BLaER1 treated with 17β-estradiol and CSF1 and Interleukin-3, amounts not matched to agents 10 nM and 100 nM (cell line): ENCODE data around the gene DUSP7.

Source experiments
- H3K27ac ChIP-seq, 11 experiments: shearing (Covaris generic); formaldehyde crosslinking; 2 replicates each; pipeline ENCODE4 v1.8.1; 2022
- H3K27me3 ChIP-seq, 11 experiments: shearing (Covaris generic); formaldehyde crosslinking; 2 replicates each; pipeline ENCODE4 v1.8.1; 2022
- H3K36me3 ChIP-seq, 11 experiments: shearing (Covaris generic); formaldehyde crosslinking; 2 replicates each; pipeline ENCODE4 v1.8.1; 2022
- H3K4me1 ChIP-seq, 10 experiments: shearing (Covaris generic); formaldehyde crosslinking; 2 replicates each; pipeline ENCODE4 v1.8.1; 2022
- H3K4me2 ChIP-seq, 11 experiments: shearing (Covaris generic); formaldehyde crosslinking; 2 replicates each; pipeline ENCODE4 v1.8.1; 2022
- H3K4me3 ChIP-seq, 10 experiments: shearing (Covaris generic); formaldehyde crosslinking; 2 replicates each; pipeline ENCODE4 v1.8.1; 2022
- H3K9ac ChIP-seq, 11 experiments: shearing (Covaris generic); formaldehyde crosslinking; 2 replicates each; pipeline ENCODE4 v1.8.1; 2022
- H3K9me3 ChIP-seq, 11 experiments: shearing (Covaris generic); formaldehyde crosslinking; replicated peaks in 1 of 11; 2 replicates each; pipeline ENCODE4 v1.8.1; 2022
- H4K20me1 ChIP-seq, 11 experiments: shearing (Covaris generic); formaldehyde crosslinking; 2 replicates each; pipeline ENCODE4 v1.8.1; 2022
- Cebpa-rat ChIP-seq, 11 experiments: shearing (Covaris generic); IDR thresholded peaks; 2 replicates each; pipeline ENCODE4 v1.8.1; 2022

DUSP7 gene

DNA sequence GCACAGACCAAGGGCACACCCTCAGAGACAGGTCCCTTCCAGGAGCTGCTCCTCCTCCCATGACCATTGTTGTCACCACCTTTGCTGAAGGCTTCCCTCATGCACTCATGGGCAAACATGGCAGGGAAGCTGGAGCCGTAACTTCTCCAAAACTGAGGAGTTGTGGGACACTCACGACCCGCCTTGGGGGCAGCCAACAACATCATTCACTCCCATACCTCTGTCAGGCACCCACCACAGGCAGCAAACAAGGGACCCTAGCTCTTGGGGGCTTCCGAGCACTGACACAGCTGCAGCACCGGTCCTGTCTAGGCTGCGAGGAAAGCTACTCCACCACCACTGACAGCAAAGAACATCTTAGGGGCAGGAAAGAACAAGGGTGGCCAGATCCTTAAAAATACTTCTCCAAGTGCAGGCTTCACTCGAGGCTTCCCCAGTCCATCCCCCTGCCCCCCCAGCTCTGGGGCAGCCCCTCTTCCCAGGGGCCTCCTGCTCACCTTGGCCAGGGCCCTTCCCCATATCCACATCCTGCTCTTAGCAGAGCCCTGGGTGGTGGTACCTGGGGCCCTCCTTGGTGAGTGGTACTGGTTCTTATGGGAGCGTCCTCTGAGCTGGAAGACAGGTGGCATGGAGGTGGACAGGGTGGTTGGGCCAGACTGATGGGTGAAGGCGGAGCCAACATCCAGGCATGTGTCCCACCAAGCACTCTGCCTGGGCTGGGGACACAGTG is 28.0 kb upstream of the DUSP7 start:
- 0 out of 22 replicates have a peak overlapping the region, but pooled peaks of 1 of the 11 experiments have one; percentile 0 for H3K9ac ChIP-seq
- H4K20me1 ChIP-seq: peaks cover 0 to 60% (median 0%) of the 10 kb centered on the region in 11 experiments; a peak in 9 of 22 replicates
- H3K27me3 ChIP-seq: no peaks in the 10 kb centered on the region
- H3K4me1 ChIP-seq: peaks cover 54 to 79% (median 67%) of the 10 kb centered on the region in 10 experiments
- H3K36me3 ChIP-seq: peaks cover 0 to 40% (median 8%) of the 10 kb centered on the region in 11 experiments; a peak in 12 of 22 replicates
- H3K4me3 ChIP-seq: no peak overlapping the region
- H3K27ac ChIP-seq: peak overlapping the region in 1 of 11 experiments; percentile 82; a peak in 2 of 22 replicates
- TF ChIP-seq Cebpa-rat (IDR thresholded peaks at IDR 0.05): no peak
- peak overlapping the region; percentile 87 to 96 (median 92); a peak in 20 of 22 replicates for H3K4me2 ChIP-seq
- no peaks in the 10 kb centered on the region for H3K9me3 ChIP-seq

DNA sequence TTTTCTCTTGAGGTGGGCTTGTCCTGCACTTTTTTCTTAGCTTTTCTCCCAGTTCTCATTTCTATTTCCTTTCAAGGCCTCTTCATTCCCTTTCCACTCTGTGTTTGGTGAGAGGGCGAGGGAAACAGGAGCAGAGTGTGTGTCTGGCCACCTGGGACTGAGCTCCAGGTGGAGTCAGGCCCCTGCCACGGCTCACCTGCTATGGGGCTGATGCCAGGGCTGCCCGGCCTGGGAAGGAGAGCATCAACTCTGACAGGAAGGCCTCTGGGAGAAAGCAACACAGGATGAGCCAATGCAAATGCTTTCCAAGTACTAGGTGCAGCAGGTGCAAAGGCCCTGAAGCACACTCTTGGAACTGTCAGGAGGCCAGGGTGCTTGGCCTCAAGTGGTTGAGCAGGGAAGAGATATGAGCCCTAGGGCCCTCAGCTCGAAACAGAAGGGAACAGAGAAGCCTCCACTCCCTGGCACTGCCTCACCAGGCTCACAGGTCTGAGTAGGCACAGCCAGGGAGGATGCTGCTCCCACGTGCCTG is 27.3 kb upstream of the DUSP7 start:
- TF ChIP-seq Cebpa-rat (IDR thresholded peaks at IDR 0.05): no peak
- H3K9ac ChIP-seq: no peak overlapping the region
- H3K4me2 ChIP-seq: peak overlapping the region in 9 of 11 experiments; percentile 11 to 96 (median 92); a peak in 12 of 22 replicates
- peaks cover 0 to 62% (median 0%) of the 10 kb centered on the region in 11 experiments; a peak in 9 of 22 replicates for H4K20me1 ChIP-seq
- no peak overlapping the region for H3K27ac ChIP-seq
- no peaks in the 10 kb centered on the region for H3K9me3 ChIP-seq
- no peaks in the 10 kb centered on the region for H3K27me3 ChIP-seq
- H3K36me3 ChIP-seq: peaks cover 0 to 46% (median 9%) of the 10 kb centered on the region in 11 experiments; a peak in 13 of 22 replicates
- H3K4me1 ChIP-seq: peaks cover 46 to 79% (median 60%) of the 10 kb centered on the region in 10 experiments
- H3K4me3 ChIP-seq: no peak overlapping the region

DNA sequence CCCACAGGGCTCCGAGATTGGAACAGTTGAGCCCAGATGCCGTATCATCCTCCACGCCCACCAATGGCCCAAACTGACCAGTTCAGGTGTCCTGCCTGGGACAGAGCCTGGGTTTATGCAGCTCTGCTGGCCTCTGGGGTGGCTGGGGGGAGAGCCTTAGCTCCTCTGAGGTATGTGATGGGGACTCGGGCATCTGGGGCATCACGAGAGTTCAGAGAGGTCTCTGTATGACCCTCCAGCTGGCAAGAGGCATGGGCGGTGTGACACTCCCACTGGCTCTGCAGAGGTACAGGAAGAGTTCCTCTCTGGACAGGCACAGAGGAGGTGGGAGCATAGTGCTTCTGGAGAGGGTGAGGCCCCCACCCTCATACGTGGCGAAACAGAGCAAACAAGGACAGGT is 26.6 kb upstream of the DUSP7 start:
- Histone ChIP-seq H3K9me3 (no peaks in the 10 kb centered on the region), H4K20me1 (peaks cover 0 to 64% (median 0%) of the 10 kb centered on the region in 11 experiments; a peak in 9 of 22 replicates), H3K4me2 (peak overlapping the region in 3 of 11 experiments; percentile 7 to 92 (median 18); a peak in 2 of 22 replicates), H3K9ac (no peak overlapping the region), H3K36me3 (peaks cover 0 to 47% (median 9%) of the 10 kb centered on the region in 11 experiments; a peak in 13 of 22 replicates), H3K4me1 (peaks cover 39 to 73% (median 54%) of the 10 kb centered on the region in 10 experiments), H3K27ac (no peak overlapping the region), H3K27me3 (no peaks in the 10 kb centered on the region), H3K4me3 (no peak overlapping the region)
- no peak for TF ChIP-seq Cebpa-rat (IDR thresholded peaks at IDR 0.05)

GRCh38 chr3:52080830-52081719 is 24.7 kb upstream of the DUSP7 start:
- no peak for TF ChIP-seq Cebpa-rat (IDR thresholded peaks at IDR 0.05)
- Histone ChIP-seq H3K4me3 (no peak overlapping the region), H3K36me3 (peaks cover 0 to 61% (median 9%) of the 10 kb centered on the region in 11 experiments; a peak in 15 of 22 replicates), H3K27me3 (no peaks in the 10 kb centered on the region), H3K27ac (no peak overlapping the region), H3K9ac (peak overlapping the region in 1 of 11 experiments; percentile 9; a peak in 1 of 22 replicates), H3K4me2 (no peak overlapping the region), H4K20me1 (peaks cover 0 to 74% (median 4%) of the 10 kb centered on the region in 11 experiments; a peak in 8 of 22 replicates), H3K9me3 (no peaks in the 10 kb centered on the region), H3K4me1 (peaks cover 20 to 54% (median 37%) of the 10 kb centered on the region in 10 experiments)

DNA sequence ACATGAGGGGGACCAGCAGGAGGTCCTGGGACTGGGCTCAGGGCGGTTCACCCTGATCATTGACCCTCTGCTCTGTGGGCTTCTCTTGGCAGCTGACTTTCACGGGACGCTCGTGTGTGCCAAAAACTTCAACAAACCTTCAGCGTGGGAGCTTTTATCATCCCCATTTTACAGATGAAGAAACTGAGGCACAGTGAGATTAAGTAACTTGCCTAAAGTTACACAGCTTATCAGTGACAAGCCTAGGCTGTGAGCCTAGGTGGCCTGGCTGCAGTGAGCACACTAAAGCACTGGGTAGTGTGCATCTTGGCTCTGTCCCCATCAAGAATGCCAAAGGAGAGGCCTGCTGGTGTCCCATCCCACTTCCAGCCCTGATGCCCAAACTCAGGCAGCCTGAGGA is 23.6 kb upstream of the DUSP7 start:
- Histone ChIP-seq H3K4me2 (no peak overlapping the region), H4K20me1 (peaks cover 0 to 72% (median 5%) of the 10 kb centered on the region in 11 experiments; a peak in 8 of 22 replicates), H3K9ac (peak overlapping the region in 1 of 11 experiments; percentile 17; a peak in 1 of 22 replicates), H3K36me3 (peaks cover 0 to 73% (median 17%) of the 10 kb centered on the region in 11 experiments; a peak in 17 of 22 replicates), H3K9me3 (no peaks in the 10 kb centered on the region), H3K27ac (no peak overlapping the region), H3K27me3 (no peaks in the 10 kb centered on the region), H3K4me1 (peaks cover 9 to 43% (median 25%) of the 10 kb centered on the region in 10 experiments; a peak in 19 of 20 replicates), H3K4me3 (no peak overlapping the region)
- TF ChIP-seq Cebpa-rat (IDR thresholded peaks at IDR 0.05): no peak

GRCh38 chr3:52078781-52079560 is 22.6 kb upstream of the DUSP7 start:
- Histone ChIP-seq H3K27ac (no peak overlapping the region), H3K36me3 (peaks cover 0 to 82% (median 27%) of the 10 kb centered on the region in 11 experiments; a peak in 18 of 22 replicates)
- no peak for TF ChIP-seq Cebpa-rat (IDR thresholded peaks at IDR 0.05)

DNA sequence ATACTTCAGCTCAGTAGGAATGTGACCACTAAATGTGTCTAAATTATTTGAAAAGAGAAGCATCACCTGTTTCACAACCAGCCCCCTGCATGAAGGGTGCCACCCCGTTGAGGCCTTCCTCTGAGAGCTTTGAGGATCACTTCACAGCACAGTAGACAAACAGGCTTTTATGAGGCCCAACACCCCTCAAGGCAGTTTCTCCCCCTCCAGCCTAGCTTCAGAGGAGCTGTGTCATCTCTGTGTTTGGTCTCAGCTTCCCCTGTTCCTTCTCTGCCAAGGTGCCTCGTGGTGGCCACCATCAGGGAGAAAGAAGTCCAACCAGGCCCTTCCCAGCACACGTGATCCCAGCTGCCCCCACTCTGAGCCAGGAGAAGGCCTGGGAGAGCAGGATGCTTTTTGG is 21.6 kb upstream of the DUSP7 start:
- peaks cover 0 to 78% (median 34%) of the 10 kb centered on the region in 11 experiments; a peak in 18 of 22 replicates for H3K36me3 ChIP-seq
- H4K20me1 ChIP-seq: peaks cover 0 to 52% (median 0%) of the 10 kb centered on the region in 11 experiments; a peak in 6 of 22 replicates
- H3K4me1 ChIP-seq: peaks cover 0 to 22% (median 9%) of the 10 kb centered on the region in 10 experiments; a peak in 14 of 20 replicates
- no peak for TF ChIP-seq Cebpa-rat (IDR thresholded peaks at IDR 0.05)
- H3K4me3 ChIP-seq: no peak overlapping the region
- no peak overlapping the region for H3K4me2 ChIP-seq
- H3K27me3 ChIP-seq: no peaks in the 10 kb centered on the region
- no peaks in the 10 kb centered on the region for H3K9me3 ChIP-seq
- no peak overlapping the region for H3K9ac ChIP-seq
- no peak overlapping the region for H3K27ac ChIP-seq

More at GRCh38 chr3:52078781-52079560, 22.6 kb upstream of the DUSP7 start:
- Histone ChIP-seq H3K9ac (0 out of 22 replicates have a peak overlapping the region, but pooled peaks of 1 of the 11 experiments have one; percentile 14), H3K4me3 (no peak overlapping the region), H4K20me1 (peaks cover 0 to 62% (median 5%) of the 10 kb centered on the region in 11 experiments; a peak in 8 of 22 replicates), H3K27me3 (no peaks in the 10 kb centered on the region), H3K4me1 (peaks cover 0 to 33% (median 15%) of the 10 kb centered on the region in 10 experiments; a peak in 18 of 20 replicates), H3K4me2 (no peak overlapping the region), H3K9me3 (no peaks in the 10 kb centered on the region)
